ENCODE results near the gene P2RX5.

The P2RX5 gene

GRCh38 chr17:3681565-3681964 lies 14.4 kb downstream of the P2RX5 start:
- no peak for DNase-seq (ENCODE audit: low read depth, low spot score)

- DNase-seq (ENCODE audit: low read depth, low spot score), result no peak
Observed at GRCh38 chr17:3681057-3681456, 14.9 kb downstream of the P2RX5 start.

GRCh38 chr17:3679531-3680126 lies 16.3 kb downstream of the P2RX5 start:
- DNase-seq (ENCODE audit: low read depth, low spot score), result no peak

DNA sequence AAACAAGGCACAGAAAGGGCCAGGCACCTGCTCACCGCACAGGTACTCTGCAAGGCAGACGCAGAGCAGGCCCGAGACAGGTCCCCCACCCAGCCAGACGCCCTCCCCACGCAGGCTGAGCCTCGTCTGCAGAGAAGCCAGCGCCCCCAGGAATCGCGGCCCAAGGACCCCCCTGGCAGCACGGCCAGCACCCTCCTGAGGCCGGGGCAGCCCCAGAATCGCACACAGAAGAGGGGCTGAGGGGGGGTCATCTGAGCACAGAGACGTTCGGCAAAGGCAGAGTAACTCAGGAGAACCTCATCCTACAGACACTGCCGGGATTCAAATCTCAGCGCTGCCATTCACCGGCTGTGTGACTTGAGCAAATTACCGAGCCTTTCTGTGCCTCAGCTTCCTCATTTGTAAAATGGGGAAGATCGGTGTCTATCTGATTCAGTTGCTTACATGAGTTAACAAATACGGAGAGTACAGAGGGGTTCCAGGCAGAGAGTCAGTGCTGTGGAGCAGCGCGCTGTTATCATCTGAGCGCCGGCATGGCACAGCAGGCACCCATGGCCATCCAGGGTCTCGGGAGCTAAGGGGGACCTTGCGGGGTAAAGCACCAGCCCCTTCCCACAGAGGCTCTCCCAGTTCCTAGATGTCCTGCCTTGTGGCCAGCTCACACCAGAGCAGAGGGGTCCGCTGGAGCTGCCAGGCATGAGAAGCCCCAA lies 17.0 kb downstream of the P2RX5 start:
- DNase-seq (ENCODE audit: low read depth, low spot score), result no peak

GRCh38 chr17:3678095-3678820 lies 17.7 kb downstream of the P2RX5 start:
- peak; percentile 71 for DNase-seq (ENCODE audit: low read depth, low spot score)

- no peak for DNase-seq (ENCODE audit: low read depth, low spot score)
Observed at GRCh38 chr17:3675886-3676285, 20.1 kb downstream of the P2RX5 start.

DNA sequence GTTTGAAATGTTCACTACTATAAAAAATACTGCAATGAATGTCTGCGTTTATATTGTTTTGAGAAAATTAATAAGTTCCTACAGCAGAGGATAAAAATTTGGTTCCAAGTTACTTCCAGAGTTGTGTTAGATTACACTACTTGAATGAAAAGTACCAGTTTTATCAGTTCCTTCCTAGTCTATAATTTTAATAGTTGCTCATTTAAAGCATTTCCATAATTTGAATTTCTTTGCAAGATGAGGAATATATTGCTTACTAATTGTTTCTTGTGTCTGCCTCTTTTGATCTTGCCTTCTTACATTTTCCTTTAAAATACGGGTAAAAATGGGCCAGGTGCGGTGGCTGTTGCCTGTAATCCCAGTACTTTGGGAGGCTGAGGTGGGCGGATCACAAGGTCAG lies 23.4 kb downstream of the P2RX5 start:
- DNase-seq (ENCODE audit: low read depth, low spot score), result no peak

GRCh38 chr17:3669548-3669947 lies 26.4 kb downstream of the P2RX5 start:
- DNase-seq (ENCODE audit: low read depth, low spot score), result no peak

- DNase-seq (ENCODE audit: low read depth, low spot score), result no peak
Observed at GRCh38 chr17:3669085-3669347, 26.9 kb downstream of the P2RX5 start.

GRCh38 chr17:3668279-3669084 lies 27.5 kb downstream of the P2RX5 start, which contains the start of the genes EMC6 and TAX1BP3:
EMC6 (plus strand) TSS chr17:3668812; CDS start chr17:3669147, 335 bp downstream.
TAX1BP3 (minus strand) TSS chr17:3668578; CDS start chr17:3668526, 52 bp downstream.
- peak; percentile 100 for DNase-seq (ENCODE audit: low read depth, low spot score)

DNA sequence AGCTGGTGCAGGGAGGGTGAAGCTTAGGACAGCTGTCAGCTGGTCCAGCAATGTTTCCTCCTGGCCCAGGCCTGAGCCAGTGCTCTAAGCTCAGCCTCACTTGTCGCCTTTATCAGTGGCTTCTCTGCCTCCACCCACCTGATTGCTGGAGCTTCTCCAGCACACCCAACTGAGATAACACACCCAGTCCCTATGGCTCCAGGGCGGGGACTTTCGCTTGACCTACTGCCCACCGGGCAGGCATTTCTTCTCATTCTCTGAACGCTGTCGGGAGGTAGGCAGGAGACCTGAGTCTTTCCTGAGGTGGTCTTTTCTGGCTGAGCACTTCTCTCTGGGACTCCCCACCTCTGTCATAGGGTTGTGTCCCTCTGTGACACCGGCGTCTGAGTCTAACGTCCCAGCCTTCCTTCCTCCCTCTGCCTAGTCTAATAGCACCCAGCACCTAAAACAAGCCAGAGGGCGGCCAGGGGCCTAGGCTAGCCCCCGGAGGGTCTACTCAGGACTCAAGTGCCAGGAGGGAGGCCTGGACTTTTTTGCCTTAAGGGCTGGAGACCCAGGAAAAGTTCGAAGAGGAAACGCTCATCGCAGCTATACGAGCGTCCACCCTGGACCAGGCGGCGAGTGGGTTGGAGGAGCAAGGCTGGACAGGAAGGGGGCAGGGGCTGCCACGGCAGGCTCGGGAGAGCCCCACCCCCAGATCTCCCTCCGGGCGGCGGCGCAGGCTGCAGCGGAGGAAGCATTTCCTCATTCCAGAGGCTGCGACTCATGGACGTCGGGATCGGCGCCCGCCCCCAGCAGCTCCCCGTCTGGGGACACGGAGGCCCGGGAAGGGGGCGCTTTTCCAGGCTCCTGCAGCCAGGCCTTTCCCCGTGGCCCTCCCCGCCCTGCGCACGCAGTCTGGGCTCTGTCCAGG lies 28.3 kb downstream of the P2RX5 start:
- peak; percentile 96 for DNase-seq (ENCODE audit: low read depth, low spot score)

GRCh38 chr17:3666516-3666915 lies 29.4 kb downstream of the P2RX5 start:
- no peak for DNase-seq (ENCODE audit: low read depth, low spot score)

DNA sequence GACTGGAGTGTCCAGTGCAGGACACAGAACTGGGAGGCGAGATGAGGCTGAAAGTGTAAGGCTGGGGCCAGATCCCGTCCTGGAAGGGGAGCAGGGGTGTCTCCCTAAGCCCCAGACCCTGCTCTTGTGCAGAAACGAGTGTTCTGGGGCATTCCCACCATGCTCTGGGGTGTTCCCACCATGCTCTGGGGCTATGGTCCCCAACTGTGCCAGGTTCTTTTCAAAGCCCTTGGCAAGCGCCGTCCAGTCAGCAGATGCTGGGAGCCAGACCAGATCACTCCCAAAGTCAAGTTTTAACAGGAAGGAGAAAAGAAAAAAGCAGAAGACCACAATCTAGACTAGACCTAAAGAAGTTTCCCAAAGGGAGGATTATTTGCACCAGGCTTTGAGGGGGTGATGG lies 30.1 kb downstream of the P2RX5 start:
- DNase-seq (ENCODE audit: low read depth, low spot score), result no peak

DNA sequence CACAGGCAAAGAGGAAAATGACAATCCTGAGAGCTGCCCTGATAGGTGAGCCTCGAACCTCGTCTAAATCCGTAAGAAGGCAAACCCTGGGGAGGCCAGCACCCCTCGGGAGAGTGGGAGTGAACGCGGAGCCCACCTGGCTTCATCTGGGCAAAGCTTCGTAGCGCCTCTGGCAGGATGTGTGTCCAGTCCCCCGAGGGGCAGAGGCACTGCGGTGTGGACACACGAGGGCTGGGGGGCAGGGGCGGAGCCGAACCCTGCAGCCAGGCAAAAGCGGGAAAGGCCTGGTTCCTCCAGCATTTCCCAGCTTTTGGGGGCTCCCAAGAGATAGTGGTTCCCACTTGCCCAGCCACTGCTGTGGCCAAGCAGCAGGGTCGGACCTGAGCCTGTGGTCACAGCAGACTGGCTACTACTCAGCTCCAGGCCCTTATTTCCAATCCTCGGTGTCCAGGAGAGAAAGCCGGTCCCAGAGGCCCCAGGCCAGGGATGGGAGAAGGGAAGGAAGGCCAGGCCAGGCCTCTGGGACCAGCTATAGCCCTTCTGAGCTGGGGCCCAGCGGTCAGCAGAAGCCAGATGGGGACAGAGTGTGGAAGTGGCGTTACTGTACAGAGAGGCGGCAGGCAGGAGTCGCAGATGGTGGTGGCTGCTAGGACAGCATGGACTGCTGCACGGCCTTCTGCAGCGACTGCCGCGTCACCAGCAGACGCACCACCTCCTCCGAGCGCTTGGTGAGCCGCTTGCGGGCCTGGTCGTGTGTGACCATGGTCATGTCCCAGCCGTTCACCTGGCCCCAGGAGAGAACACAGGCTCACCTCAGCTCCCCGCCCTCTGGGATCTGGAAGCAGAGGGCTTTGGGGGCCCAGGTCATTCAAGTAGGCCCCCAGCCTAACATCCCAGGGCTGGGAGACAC lies 32.6 kb downstream of the P2RX5 start:
- DNase-seq (ENCODE audit: low read depth, low spot score), result no peak

DNA sequence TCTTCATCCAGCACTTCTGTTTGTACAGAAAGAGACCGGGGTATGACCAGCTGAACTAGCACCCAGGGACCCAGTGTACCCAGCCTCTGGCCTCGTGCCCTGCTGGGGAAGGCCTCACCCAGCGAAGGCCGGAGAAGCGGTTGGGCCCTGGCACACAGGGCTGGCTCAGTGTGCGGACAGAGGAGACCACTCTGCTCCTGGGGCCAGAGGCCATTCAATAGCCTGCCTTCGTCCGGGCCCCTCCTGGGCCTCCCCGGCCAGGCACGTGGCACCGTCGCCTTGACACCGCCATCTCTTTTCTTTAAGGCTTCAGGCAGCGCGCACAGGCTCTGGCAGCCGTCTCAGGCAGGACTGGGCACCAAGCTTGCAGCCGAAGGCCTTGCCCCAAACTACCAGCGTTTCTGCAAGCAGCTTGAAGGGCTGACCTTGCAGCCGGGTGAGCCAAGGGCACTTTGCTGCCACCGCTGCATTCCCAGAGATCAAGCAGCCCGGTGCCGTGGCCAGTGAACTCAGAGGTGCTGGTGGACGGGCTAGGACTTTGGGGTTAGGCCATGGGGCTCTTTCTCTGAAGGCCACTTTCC lies 35.6 kb downstream of the P2RX5 start:
- no peak for DNase-seq (ENCODE audit: low read depth, low spot score)

DNA sequence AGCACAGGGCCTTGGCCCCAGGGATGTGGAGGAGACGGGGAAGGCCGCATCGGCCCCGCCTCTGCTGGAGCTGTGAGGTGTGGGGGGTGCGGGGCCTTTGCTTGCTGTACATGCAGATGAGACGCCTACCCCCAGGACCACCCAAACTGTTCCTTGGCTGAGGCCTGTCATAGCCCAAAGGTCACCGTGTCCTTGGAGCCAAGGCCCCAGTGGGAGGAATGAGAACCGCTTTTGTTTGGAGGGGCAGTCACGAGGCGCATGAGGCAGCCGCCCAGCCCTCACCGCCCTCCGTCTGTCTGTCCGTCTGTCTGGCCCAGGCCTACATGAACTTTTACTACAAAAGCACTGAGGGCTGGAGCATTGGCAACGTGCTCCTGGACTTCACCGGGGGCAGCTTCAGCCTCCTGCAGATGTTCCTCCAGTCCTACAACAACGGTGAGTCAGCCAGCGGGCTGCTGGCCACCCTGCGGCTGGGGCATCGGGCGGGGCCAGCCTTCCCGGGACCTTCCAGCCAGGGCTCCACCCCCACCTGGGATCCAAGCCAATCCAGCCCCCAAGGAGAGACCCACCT lies 36.3 kb downstream of the P2RX5 start:
- DNase-seq (ENCODE audit: low read depth, low spot score), result peak; percentile 93

DNA sequence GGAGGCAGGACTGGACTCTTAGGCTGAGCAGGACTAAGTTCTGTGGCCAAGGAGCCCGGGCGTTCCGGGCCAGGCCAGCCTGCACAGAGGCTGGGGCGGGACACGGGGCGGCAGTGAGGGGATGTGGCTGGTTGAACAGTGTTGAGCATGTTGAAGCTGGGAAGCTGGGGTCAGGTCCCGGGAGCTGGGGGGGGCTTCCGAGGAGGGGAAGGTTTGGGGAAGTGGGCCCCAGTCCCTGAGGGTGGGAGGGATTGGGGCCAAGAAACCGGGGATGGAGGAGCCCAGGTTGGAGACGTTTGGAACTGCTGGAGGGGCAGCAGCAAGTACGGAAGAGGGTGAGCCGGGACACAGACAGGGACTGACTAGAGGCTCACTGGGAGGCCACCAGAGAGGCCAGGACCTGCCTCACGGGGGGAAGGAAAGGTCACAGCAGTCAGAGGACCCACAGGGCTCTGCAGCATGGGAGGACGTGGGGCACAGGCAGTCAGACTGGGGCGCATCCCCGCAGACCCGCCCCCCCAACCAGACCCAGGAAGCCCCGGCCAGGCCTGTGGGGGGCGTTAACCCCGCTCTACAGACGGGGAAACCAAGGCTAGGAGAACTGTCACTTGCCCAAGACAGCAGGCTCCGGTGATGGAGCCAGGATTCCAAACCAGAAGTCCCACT lies 37.0 kb downstream of the P2RX5 start:
- DNase-seq (ENCODE audit: low read depth, low spot score), result no peak

GRCh38 chr17:3657874-3658783 lies 37.8 kb downstream of the P2RX5 start:
- DNase-seq (ENCODE audit: low read depth, low spot score), result no peak
